Neuronal stem cell (in vitro differentiated cells): Measurements from ENCODE around the gene INSYN1.

ENCODE experiments used
- DNase-seq: peaks from one replicate; pipeline ENCODE4 v3.0.0-alpha.2; 2013; ENCODE audit warnings: low spot score
- H2AFZ ChIP-seq: one replicate; pipeline ENCODE4 v1.6.1; 2013; ENCODE audit warnings: mild to moderate bottlenecking, low read length, inconsistent platforms
- H2AK5ac ChIP-seq: 2 replicates; pipeline ENCODE4 v1.6.1; 2013; ENCODE audit warnings: low read depth, mild to moderate bottlenecking, inconsistent platforms, low read length, moderate library complexity, mixed read lengths
- H2BK120ac ChIP-seq: 2 replicates; pipeline ENCODE4 v1.6.1; 2013; ENCODE audit warnings: low read depth, mild to moderate bottlenecking, inconsistent platforms, low read length, moderate library complexity, mixed read lengths
- H2BK12ac ChIP-seq: one replicate; pipeline ENCODE4 v1.6.1; 2013; ENCODE audit warnings: low read length, inconsistent platforms
- H2BK15ac ChIP-seq: 2 replicates; pipeline ENCODE4 v1.6.1; 2013; ENCODE audit warnings: mild to moderate bottlenecking, low read length, inconsistent platforms, mixed read lengths
- H2BK5ac ChIP-seq: one replicate; pipeline ENCODE4 v1.6.1; 2013; ENCODE audit warnings: inconsistent platforms, mild to moderate bottlenecking, low read length, moderate library complexity
- H3K14ac ChIP-seq: one replicate; pipeline ENCODE4 v1.6.1; 2013; ENCODE audit warnings: low read length, inconsistent platforms
- H3K18ac ChIP-seq: 2 replicates; pipeline ENCODE4 v1.6.1; 2013; ENCODE audit warnings: low read length, inconsistent platforms
- H3K23ac ChIP-seq: 2 replicates; pipeline ENCODE4 v1.6.1; 2013; ENCODE audit warnings: low read depth, mild to moderate bottlenecking, mixed read lengths, low read length, inconsistent platforms; ENCODE audit not compliant: poor library complexity
- H3K27ac ChIP-seq: replicated peaks from 3 replicates; pipeline ENCODE4 v1.5.1; 2013; ENCODE audit warnings: low read length, inconsistent platforms
- H3K27me3 ChIP-seq, 3 experiments: 2 replicates each; pipeline ENCODE4 v1.6.1; 2013; ENCODE audit warnings: low read length in 3 of 3, mild to moderate bottlenecking in 2 of 3, inconsistent platforms in 1 of 3, low read depth in 1 of 3, mixed read lengths in 1 of 3, moderate library complexity in 1 of 3; ENCODE audit not compliant: control insufficient read depth in 3 of 3, insufficient read depth in 3 of 3
- H3K36me3 ChIP-seq, 2 donors: replicated peaks in 1 of 2; 2 replicates each; pipeline ENCODE4 v1.6.1; 2013; ENCODE audit warnings: low read length in 2 of 2; ENCODE audit not compliant: control insufficient read depth in 2 of 2, insufficient read depth in 2 of 2
- H3K4ac ChIP-seq: 2 replicates; pipeline ENCODE4 v1.6.1; 2013; ENCODE audit warnings: inconsistent platforms, mild to moderate bottlenecking, low read length, moderate library complexity
- H3K4me1 ChIP-seq, 2 donors: 1 replicate in 1 of 2; 2 replicates in 1 of 2; pipeline ENCODE4 v1.6.1; 2013; ENCODE audit warnings: low read length in 2 of 2, low read depth in 1 of 2; ENCODE audit not compliant: control insufficient read depth in 2 of 2, insufficient read depth in 1 of 2
- H3K4me2 ChIP-seq: one replicate; pipeline ENCODE4 v1.6.1; 2013; ENCODE audit warnings: mild to moderate bottlenecking, low read length, inconsistent platforms; ENCODE audit not compliant: insufficient read depth, poor library complexity, severe bottlenecking
- H3K4me3 ChIP-seq, 2 donors: 2 replicates each; pipeline ENCODE4 v1.5.1; 2013; ENCODE audit warnings: low read length in 2 of 2, mild to moderate bottlenecking in 2 of 2, inconsistent platforms in 1 of 2, moderate library complexity in 1 of 2
- H3K79me1 ChIP-seq: one replicate; pipeline ENCODE4 v1.6.1; 2013; ENCODE audit warnings: low read depth, mild to moderate bottlenecking, inconsistent platforms, low read length, moderate library complexity
- H3K9ac ChIP-seq: one replicate; pipeline ENCODE4 v1.6.1; 2013; ENCODE audit warnings: mild to moderate bottlenecking, low read depth, low read length, inconsistent platforms; ENCODE audit not compliant: poor library complexity
- H3K9me3 ChIP-seq, 2 donors: replicated peaks in 1 of 2; 2 replicates each; pipeline versions ENCODE3 to v1.6.1; 2013; ENCODE audit warnings: low read length in 2 of 2, mild to moderate bottlenecking in 2 of 2, inconsistent platforms in 1 of 2, low read depth in 1 of 2, mixed read lengths in 1 of 2, moderate library complexity in 1 of 2; ENCODE audit not compliant: control insufficient read depth in 2 of 2, insufficient read depth in 1 of 2
- H4K8ac ChIP-seq: one replicate; pipeline ENCODE4 v1.6.1; 2013; ENCODE audit warnings: low read depth, mild to moderate bottlenecking, inconsistent platforms, low read length, moderate library complexity
- H4K91ac ChIP-seq: one replicate; pipeline ENCODE4 v1.6.1; 2013; ENCODE audit warnings: low read length, low read depth, mild to moderate bottlenecking, inconsistent platforms; ENCODE audit not compliant: poor library complexity
- WGBS, 2 donors: extraction: QIAGEN DNeasy Blood & Tissue Kit; methylation state at CpG; one replicate each; pipeline ENCODE4 v1.1.7; 2013; ENCODE audit warnings: missing lambda C conversion rate in 2 of 2, mixed read lengths in 1 of 2; ENCODE audit not compliant: insufficient read length in 2 of 2, insufficient replicate concordance in 1 of 2; ENCODE audit errors: extremely low coverage in 2 of 2; 5-methylcytosine and 5-hydroxymethylcytosine counted together

The INSYN1 gene

DNA sequence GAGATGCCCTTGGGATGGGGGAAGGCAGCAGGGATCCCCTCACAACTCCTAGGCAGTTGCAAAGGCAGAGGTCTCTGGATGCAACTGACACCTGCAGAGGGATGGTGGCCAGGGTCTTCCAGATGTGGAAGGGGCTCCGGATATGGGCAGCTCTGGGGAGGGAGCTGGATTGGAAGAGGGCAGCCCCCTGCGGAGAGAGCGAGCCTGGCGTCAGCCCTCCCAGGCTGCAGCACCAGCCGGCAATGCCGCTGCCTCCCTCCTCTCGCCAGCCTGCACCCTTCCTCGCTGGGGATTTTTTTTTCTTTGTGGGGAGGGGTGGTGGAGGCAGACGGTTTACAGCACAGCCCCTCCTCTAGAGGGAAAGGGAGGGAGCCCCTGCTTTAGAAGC is 1.6 kb downstream of the INSYN1 start:
- no peaks in the 10 kb centered on the region for H3K79me1 ChIP-seq
- no peak overlapping the region for H4K8ac ChIP-seq
- no peak overlapping the region for H3K27ac ChIP-seq
- H3K4me3 ChIP-seq: peak overlapping the region; percentile 55 to 70
- no peak overlapping the region for H3K4ac ChIP-seq
- H3K23ac ChIP-seq: no peak overlapping the region
- H2AK5ac ChIP-seq: peak overlapping the region; percentile 77
- H2BK15ac ChIP-seq: peak overlapping the region; percentile 59
- H3K27me3 ChIP-seq: peaks cover 0 to 24% (median 9%) of the 10 kb centered on the region in 3 experiments
- peak overlapping the region; percentile 38 for H3K4me2 ChIP-seq
- H3K4me1 ChIP-seq: peaks cover 23 to 36% of the 10 kb centered on the region in 2 donors
- WGBS, 2 donors: no CpG with 5 or more reads among the region's 9 CpGs
- H2BK120ac ChIP-seq: no peak overlapping the region
- no peak overlapping the region for H4K91ac ChIP-seq
- H3K36me3 ChIP-seq: no peaks in the 10 kb centered on the region
- no peak overlapping the region for H3K14ac ChIP-seq
- H2AFZ ChIP-seq: no peak overlapping the region
- H3K9me3 ChIP-seq: no peaks in the 10 kb centered on the region
- H3K9ac ChIP-seq: no peak overlapping the region
- H2BK5ac ChIP-seq: no peak overlapping the region
- no peak overlapping the region for H2BK12ac ChIP-seq
- no peak for DNase-seq
- H3K18ac ChIP-seq: peak overlapping the region; percentile 77

DNA sequence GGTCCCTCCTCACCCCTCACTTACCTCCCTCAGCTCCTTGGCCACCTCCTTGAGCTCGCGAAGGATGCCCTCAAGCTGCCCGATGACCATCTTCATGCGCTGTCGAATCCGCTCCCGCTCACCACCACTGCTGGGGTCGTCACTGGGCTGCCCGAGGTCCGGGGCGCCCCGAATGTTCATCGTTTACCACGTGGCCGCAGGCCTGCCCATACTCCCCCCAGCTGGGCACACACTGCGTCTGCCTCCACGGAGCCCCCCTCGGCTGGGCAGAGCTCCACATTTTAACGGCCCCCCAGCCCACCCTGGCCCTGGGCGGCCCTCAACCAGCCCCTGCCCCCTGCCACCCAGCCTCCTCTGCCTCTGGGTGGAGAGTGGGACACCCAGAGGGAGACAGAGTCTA is 2.2 kb downstream of the INSYN1 start:
- no CpG with 5 or more reads among the region's 20 CpGs for WGBS, 2 donors
- Histone ChIP-seq H3K14ac (no peak overlapping the region), H3K4ac (no peak overlapping the region), H3K4me1 (peaks cover 24 to 41% of the 10 kb centered on the region in 2 donors), H3K4me3 (no peak overlapping the region), H3K79me1 (no peaks in the 10 kb centered on the region), H3K4me2 (no peak overlapping the region), H4K8ac (peak overlapping the region; percentile 19), H2BK5ac (no peak overlapping the region), H3K18ac (peak overlapping the region; percentile 77), H3K9me3 (no peaks in the 10 kb centered on the region), H3K9ac (no peak overlapping the region), H2BK120ac (no peak overlapping the region), H3K27ac (no peak overlapping the region), H2AFZ (no peak overlapping the region), H2BK15ac (peak overlapping the region; percentile 59), H3K23ac (no peak overlapping the region), H3K27me3 (peaks cover 0 to 24% (median 9%) of the 10 kb centered on the region in 3 experiments), H2BK12ac (peak overlapping the region; percentile 82), H2AK5ac (peak overlapping the region; percentile 77), H4K91ac (no peak overlapping the region), H3K36me3 (no peaks in the 10 kb centered on the region)
- no peak for DNase-seq

DNA sequence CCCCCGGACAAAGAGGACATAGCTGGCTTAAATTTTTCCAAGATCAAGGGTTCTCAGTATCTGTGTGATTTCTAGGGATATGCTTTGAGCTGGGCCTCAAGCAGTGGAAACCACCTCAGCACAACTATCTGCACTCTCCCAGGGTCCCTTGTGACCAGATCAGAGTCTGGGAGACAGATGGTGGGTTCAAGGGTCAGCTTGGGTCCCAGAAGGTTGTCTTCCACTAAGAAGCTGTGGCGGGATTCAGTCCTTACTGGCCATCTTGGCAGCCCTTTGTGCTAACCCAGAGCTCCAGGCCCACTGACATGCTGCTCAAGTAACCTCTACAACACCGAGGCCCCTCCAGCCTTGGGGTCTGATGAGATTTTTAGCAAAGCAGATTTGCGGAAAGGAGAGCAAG is 2.7 kb downstream of the INSYN1 start:
- Histone ChIP-seq H3K4me1 (peaks cover 24 to 41% of the 10 kb centered on the region in 2 donors), H2BK120ac (no peak overlapping the region), H4K91ac (no peak overlapping the region), H2BK15ac (no peak overlapping the region), H3K4me3 (no peak overlapping the region), H3K4me2 (no peak overlapping the region), H3K9me3 (no peaks in the 10 kb centered on the region), H3K27ac (no peak overlapping the region), H3K4ac (no peak overlapping the region), H3K36me3 (no peaks in the 10 kb centered on the region), H2BK12ac (peak overlapping the region; percentile 82), H3K79me1 (no peaks in the 10 kb centered on the region), H3K23ac (no peak overlapping the region), H2AK5ac (peak overlapping the region; percentile 13), H3K14ac (no peak overlapping the region), H2AFZ (no peak overlapping the region), H3K9ac (no peak overlapping the region), H3K27me3 (peaks cover 0 to 24% (median 9%) of the 10 kb centered on the region in 3 experiments), H2BK5ac (no peak overlapping the region), H3K18ac (no peak overlapping the region), H4K8ac (no peak overlapping the region)
- no peak for DNase-seq
- no CpG with 5 or more reads among the region's 4 CpGs for WGBS, 2 donors

DNA sequence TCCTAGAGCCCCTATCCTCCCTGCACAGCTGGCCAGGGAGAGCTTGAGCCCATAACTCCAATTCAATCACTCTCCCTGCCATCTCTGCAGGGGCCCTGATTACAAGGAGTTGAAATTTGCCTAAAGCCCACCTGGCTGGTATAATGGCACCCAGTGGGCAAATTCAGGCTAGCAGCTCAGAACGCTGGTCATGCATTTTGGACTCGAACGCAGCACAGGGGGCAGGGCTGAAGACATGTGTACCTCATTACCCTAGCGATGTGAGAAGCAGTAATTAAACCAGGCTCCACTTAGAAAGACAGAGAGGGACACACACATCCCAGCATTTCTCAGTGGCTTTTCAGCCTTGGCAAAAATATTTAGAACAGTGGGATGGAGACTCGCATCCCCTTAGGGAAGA is 3.2 kb downstream of the INSYN1 start:
- Histone ChIP-seq H3K27me3 (peaks cover 0 to 24% (median 9%) of the 10 kb centered on the region in 3 experiments), H2BK120ac (no peak overlapping the region), H2BK12ac (no peak overlapping the region), H3K79me1 (no peaks in the 10 kb centered on the region), H3K4ac (no peak overlapping the region), H4K91ac (no peak overlapping the region), H3K4me1 (peaks cover 24 to 44% of the 10 kb centered on the region in 2 donors), H2BK5ac (no peak overlapping the region), H4K8ac (no peak overlapping the region), H3K14ac (no peak overlapping the region), H2AK5ac (no peak overlapping the region), H2BK15ac (no peak overlapping the region), H2AFZ (no peak overlapping the region), H3K4me2 (no peak overlapping the region), H3K4me3 (no peak overlapping the region), H3K36me3 (no peaks in the 10 kb centered on the region), H3K23ac (no peak overlapping the region), H3K27ac (no peak overlapping the region), H3K9me3 (no peaks in the 10 kb centered on the region), H3K18ac (no peak overlapping the region), H3K9ac (peak overlapping the region; percentile 1)
- no peak for DNase-seq
- no CpG with 5 or more reads among the region's 5 CpGs for WGBS, 2 donors
